HepG2 (cell line): ENCODE measurements around the gene TMEM247. TPM values are rescaled to one million over a fixed set of nuclear protein-coding genes. Genes with fewer than 3 reads are reported as not detected.

ENCODE experiments used
- ATAC-seq: fragments of 200-7000 bp; cut with Tn5 transposase; 3 replicates; pipeline ENCODE4 v1.9.1; 2020; ENCODE audit warnings: mild to moderate bottlenecking, moderate library complexity
- BruUV-seq: library from RNA; stranded (reverse); fragments of 400-500 nt; replicated peaks from 2 replicates; lab custom pipeline; 2021; lab: Mats Ljungman, UMichigan
- CTCF ChIA-PET: fragments of 300-600 bp; formaldehyde crosslinking; extraction: SDS; loops from one replicate; lab custom pipeline; 2021; ENCODE audit warnings: low total read pairs, inconsistent platforms, low intra/inter-chr PET ratio; lab: Yijun Ruan, JAX
- POLR2A ChIA-PET: fragments of 350-600 bp; sonication (Branson Sonifier 250); formaldehyde crosslinking; loops from one replicate; lab custom pipeline; 2020; ENCODE audit warnings: antibody characterized with exemption, inconsistent platforms; lab: Yijun Ruan, JAX
- DNase-seq: peaks from one replicate; pipeline ENCODE4 v3.0.0-alpha.2; 2015; ENCODE audit warnings: low spot score
- FAIRE-seq: peaks from 3 replicates; lab custom pipeline; 2011; peaks lifted over from hg19 to GRCh38; lab: Jason Lieb, UNC
- H2AFZ ChIP-seq: one replicate; pipeline ENCODE4 v1.6.1; 2011; ENCODE audit warnings: low read length, inconsistent platforms
- H3K27ac ChIP-seq: fragments of 300-600 bp; 3 replicates; pipeline ENCODE4 v1.8.0; 2011; ENCODE audit warnings: mixed run types, mild to moderate bottlenecking, mixed read lengths, low read length, inconsistent platforms; ENCODE audit not compliant: insufficient read depth; ENCODE audit errors: extremely low read length
- H3K27me3 ChIP-seq, 2 experiments: fragments of 200-600 bp in 1 of 2; 2 replicates in 1 of 2; 3 replicates in 1 of 2; pipeline versions ENCODE4 v1.6.0 to v1.8.0; 2011; ENCODE audit warnings: low read length in 2 of 2, mild to moderate bottlenecking in 2 of 2, moderate library complexity in 2 of 2, inconsistent platforms in 1 of 2; ENCODE audit not compliant: insufficient read depth in 2 of 2, control insufficient read depth in 1 of 2
- H3K36me3 ChIP-seq, 2 experiments: fragments of 200-600 bp in 1 of 2; replicated peaks in 1 of 2; 2 replicates in 1 of 2; 3 replicates in 1 of 2; pipeline versions ENCODE4 v1.5.1 to v1.8.0; 2011; ENCODE audit warnings: low read length in 2 of 2, inconsistent platforms in 1 of 2; ENCODE audit not compliant: insufficient read depth in 2 of 2, control insufficient read depth in 1 of 2
- H3K4me1 ChIP-seq: 2 replicates; pipeline ENCODE4 v1.5.1; 2012; ENCODE audit warnings: low read length, inconsistent platforms; ENCODE audit not compliant: insufficient read depth
- H3K4me2 ChIP-seq: 2 replicates; pipeline ENCODE4 v1.6.0; 2011; ENCODE audit warnings: low read depth, low read length, inconsistent platforms
- H3K4me3 ChIP-seq, 3 experiments: fragments of 200-600 bp in 1 of 3; sonication (generic), shearing (Covaris generic) in 1 of 3; replicated peaks in 1 of 3; 2 replicates each; pipeline ENCODE4 v1.5.1; 2011 to 2016; ENCODE audit warnings: low read length in 3 of 3, inconsistent platforms in 2 of 3, low read depth in 2 of 3, mild to moderate bottlenecking in 2 of 3, control low read depth in 1 of 3, mixed read lengths in 1 of 3; ENCODE audit not compliant: insufficient read depth in 1 of 3
- H3K79me2 ChIP-seq: one replicate; pipeline ENCODE4 v1.6.1; 2011; ENCODE audit warnings: low read length, inconsistent platforms; ENCODE audit not compliant: insufficient read depth
- H3K9ac ChIP-seq: 2 replicates; pipeline ENCODE4 v1.6.0; 2011; ENCODE audit warnings: mild to moderate bottlenecking, low read depth, low read length, inconsistent platforms; ENCODE audit not compliant: insufficient read depth
- H3K9me3 ChIP-seq: 2 replicates; pipeline ENCODE4 v1.5.1; 2012; ENCODE audit warnings: mild to moderate bottlenecking, low read length
- H4K20me1 ChIP-seq: 2 replicates; pipeline ENCODE4 v1.6.0; 2011; ENCODE audit warnings: inconsistent platforms, mild to moderate bottlenecking, low read length, moderate library complexity; ENCODE audit not compliant: insufficient read depth
- HNF4G ChIP-seq, 2 experiments: sonication (generic) in 1 of 2; formaldehyde crosslinking in 1 of 2; IDR thresholded peaks; 2 replicates each; pipeline versions ENCODE4 v1.4.0 to v1.6.1; 2011 to 2020; ENCODE audit warnings: borderline replicate concordance in 2 of 2, low read depth in 2 of 2, mild to moderate bottlenecking in 2 of 2, low read length in 1 of 2, missing genetic modification reagents in 1 of 2, moderate library complexity in 1 of 2
- KMT2B ChIP-seq: IDR thresholded peaks from 2 replicates; pipeline ENCODE4 v1.6.1; 2016; ENCODE audit warnings: missing genetic modification reagents, missing compliant biosample characterization
- MIER2 ChIP-seq: IDR thresholded peaks from 2 replicates; pipeline ENCODE4 v1.6.1; 2016; ENCODE audit warnings: missing biosample characterization, missing genetic modification reagents
- MTF2 ChIP-seq: sonication (generic); formaldehyde crosslinking; IDR thresholded peaks from 2 replicates; pipeline ENCODE4 v1.5.0; 2020; ENCODE audit warnings: missing genetic modification reagents, borderline replicate concordance
- NFYC ChIP-seq: IDR thresholded peaks from 2 replicates; pipeline ENCODE4 v1.6.1; 2016; ENCODE audit warnings: missing genetic modification reagents, missing compliant biosample characterization
- RELA ChIP-seq: sonication (generic); formaldehyde crosslinking; IDR thresholded peaks from 2 replicates; pipeline ENCODE4 v1.4.0; 2020; ENCODE audit warnings: missing genetic modification reagents
- SATB2 ChIP-seq: sonication (generic); formaldehyde crosslinking; IDR thresholded peaks from 2 replicates; pipeline ENCODE4 v1.5.0; 2020; ENCODE audit warnings: missing genetic modification reagents
- SRSF9 ChIP-seq: fragments of 200-400 bp; formaldehyde crosslinking; IDR thresholded peaks from 2 replicates; pipeline ENCODE4 v1.6.1; 2018; ENCODE audit warnings: borderline replicate concordance, mild to moderate bottlenecking, low read depth, low read length; ENCODE audit not compliant: insufficient read depth, poor library complexity, severe bottlenecking
- TEAD2 ChIP-seq: sonication (generic); formaldehyde crosslinking; IDR thresholded peaks from 2 replicates; pipeline ENCODE4 v1.9.0; 2021; ENCODE audit warnings: missing genetic modification reagents
- YEATS4 ChIP-seq: sonication (generic); formaldehyde crosslinking; IDR thresholded peaks from 2 replicates; pipeline ENCODE4 v1.4.0; 2020; ENCODE audit warnings: missing genetic modification reagents, borderline replicate concordance
- ZNF10 ChIP-seq: sonication (generic); formaldehyde crosslinking; IDR thresholded peaks from 2 replicates; pipeline ENCODE4 v1.4.0; 2020; ENCODE audit warnings: mild to moderate bottlenecking, low read depth, missing genetic modification reagents, borderline replicate concordance
- ZNF256 ChIP-seq: sonication (generic); formaldehyde crosslinking; conservative IDR thresholded peaks from 2 replicates; pipeline ENCODE4 v1.4.0; 2020; ENCODE audit warnings: missing genetic modification reagents
- ZNF317 ChIP-seq: sonication (generic); formaldehyde crosslinking; IDR thresholded peaks from 2 replicates; pipeline ENCODE4 v1.5.0; 2020; ENCODE audit warnings: mild to moderate bottlenecking, missing genetic modification reagents
- ZNF383 ChIP-seq: sonication (generic); formaldehyde crosslinking; IDR thresholded peaks from 2 replicates; pipeline ENCODE4 v1.4.0; 2020; ENCODE audit warnings: missing genetic modification reagents, mild to moderate bottlenecking, borderline replicate concordance
- WGBS: methylation state at CpG from one replicate; pipeline ENCODE4 v1.1.6; 2017; ENCODE audit warnings: low lambda C conversion rate; 5-methylcytosine and 5-hydroxymethylcytosine counted together
- in situ Hi-C: cut with HindIII; loops from 2 replicates; pipeline ENCODE4 v1.10.0; 2017; ENCODE audit warnings: low pct_unique_long_range_greater_than_20kb; ENCODE audit not compliant: extremely low pct_ligation_motif_present
- intact Hi-C: fragments of 100-400 bp; cut with micrococcal nuclease; formaldehyde crosslinking; loops from one replicate; pipeline ENCODE4 v1.10.0; 2022; ENCODE audit not compliant: unreplicated experiment
- polyA plus RNA-seq, 8 experiments: library from polyadenylated mRNA; depleted of rRNA in 3 of 8; stranded (reverse) in 7 of 8; unstranded in 1 of 8; fragments of >200 nt; fragmentation: Illumina TruSeq in 4 of 8; extraction: Trizol in 4 of 8; gene quantifications; 2 replicates each; pipeline versions ENCODE4 v1.2.1 to v1.2.3, GENCODE V29; 2011 to 2016; ENCODE audit warnings: low read depth in 4 of 8, missing spikeins in 1 of 8, mixed read lengths in 1 of 8; ENCODE audit not compliant: insufficient read depth in 1 of 8
- total RNA-seq, 5 experiments: library from RNA; depleted of rRNA; stranded (reverse); fragments of >200 nt; fragmentation: Illumina TruSeq; extraction: Trizol; gene quantifications; 2 replicates each; pipeline ENCODE4 v1.2.3, GENCODE V29; 2016; ENCODE audit warnings: low read depth in 1 of 5
- TF ChIP-seq, protein P1 (sequence below): sonication (generic); formaldehyde crosslinking; IDR thresholded peaks from 2 replicates; pipeline ENCODE4 v1.8.0; 2022; ENCODE audit warnings: missing genetic modification reagents, low read depth, mild to moderate bottlenecking, borderline replicate concordance
- TF ChIP-seq, protein P2 (sequence below): IDR thresholded peaks from 2 replicates; pipeline ENCODE4 v1.6.1; 2016; ENCODE audit warnings: missing compliant biosample characterization, missing genetic modification reagents, borderline replicate concordance
- TF ChIP-seq, protein P3 (sequence below): fragments of 450-650 bp; IDR thresholded peaks from 2 replicates; pipeline ENCODE4 v1.6.1; 2017; ENCODE audit warnings: mild to moderate bottlenecking

Gene TMEM247
- total and polyA plus RNA-seq, 2 of the 13 experiments (the other 11 are each of a cell fraction or from before 2014, with no cell fraction given), result not detected

DNA sequence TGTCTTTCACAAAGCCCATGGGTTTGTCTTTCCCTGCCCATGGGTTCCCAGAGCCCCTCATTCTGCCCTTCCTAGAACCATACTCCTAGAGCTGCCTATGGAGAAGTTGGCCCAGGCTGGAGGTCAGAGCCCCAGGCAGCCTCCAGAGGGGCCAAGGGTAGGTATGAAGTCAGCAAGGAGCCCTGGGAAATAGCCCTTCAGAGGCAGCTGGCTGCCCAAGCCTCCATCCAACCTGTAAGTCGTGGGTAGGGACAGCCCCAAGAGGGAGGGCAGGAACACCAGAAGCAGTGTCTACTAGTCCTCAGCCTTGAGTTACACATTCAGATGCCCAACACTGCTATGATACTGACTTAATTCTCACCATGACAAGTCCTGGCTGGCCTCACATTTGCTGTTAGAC lies 49.5 kb downstream of the TMEM247 start:
- no TSS peak for BruUV-seq
- Histone ChIP-seq H3K27me3 (peaks cover 0 to 2% of the 10 kb centered on the region in 2 experiments; a peak in 1 of 5 replicates), H3K9me3 (no peaks in the 10 kb centered on the region), H3K79me2 (no peaks in the 10 kb centered on the region), H3K36me3 (no peaks in the 10 kb centered on the region), H2AFZ (no peak overlapping the region), H3K27ac (no peak overlapping the region), H3K4me2 (no peak overlapping the region), H3K4me1 (no peaks in the 10 kb centered on the region), H4K20me1 (no peaks in the 10 kb centered on the region), H3K4me3 (no peak overlapping the region), H3K9ac (no peak overlapping the region)
- ATAC-seq (no peak), FAIRE-seq (no peak), DNase-seq (no peak)
- ChIA-PET POLR2A (no interaction called here), CTCF (no interaction called here)
- in situ Hi-C loops, result no loop called here
- no peak for TF ChIP-seq RELA (CRISPR knock-in tag)
- TF ChIP-seq MIER2 (CRISPR knock-in tag), result no peak
- no peak for TF ChIP-seq NFYC (CRISPR knock-in tag)
- no peak for TF ChIP-seq KMT2B
- no peak for TF ChIP-seq MTF2 (CRISPR knock-in tag)
- TF ChIP-seq, protein P1, sequence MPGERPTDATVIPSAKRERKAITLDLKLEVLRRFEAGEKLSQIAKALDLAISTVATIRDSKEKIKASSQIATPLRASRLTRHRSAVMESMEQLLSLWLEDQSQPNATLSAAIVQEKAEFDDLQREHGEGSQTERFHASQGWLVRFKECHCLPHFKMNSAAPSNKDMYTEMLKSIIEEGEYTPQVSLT, result no peak
- no peak for TF ChIP-seq SRSF9
- TF ChIP-seq, protein P2, sequence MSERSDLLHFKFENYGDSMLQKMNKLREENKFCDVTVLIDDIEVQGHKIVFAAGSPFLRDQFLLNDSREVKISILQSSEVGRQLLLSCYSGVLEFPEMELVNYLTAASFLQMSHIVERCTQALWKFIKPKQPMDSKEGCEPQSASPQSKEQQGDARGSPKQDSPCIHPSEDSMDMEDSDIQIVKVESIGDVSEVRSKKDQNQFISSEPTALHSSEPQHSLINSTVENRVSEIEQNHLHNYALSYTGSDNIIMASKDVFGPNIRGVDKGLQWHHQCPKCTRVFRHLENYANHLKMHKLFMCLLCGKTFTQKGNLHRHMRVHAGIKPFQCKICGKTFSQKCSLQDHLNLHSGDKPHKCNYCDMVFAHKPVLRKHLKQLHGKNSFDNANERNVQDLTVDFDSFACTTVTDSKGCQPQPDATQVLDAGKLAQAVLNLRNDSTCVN (CRISPR knock-in tag), result no peak
- no peak for TF ChIP-seq SATB2
- no peak for TF ChIP-seq ZNF256
- TF ChIP-seq YEATS4, result no peak
- TF ChIP-seq ZNF383, result no peak
- no peak for TF ChIP-seq ZNF317 (CRISPR knock-in tag)
- no peak for TF ChIP-seq ZNF10 (CRISPR knock-in tag)
- TF ChIP-seq HNF4G (IDR thresholded peaks at IDR 0.05; ENCODE audit: borderline replicate concordance, low read depth, low read length), result no peak
- TF ChIP-seq HNF4G (CRISPR knock-in tag; IDR thresholded peaks at IDR 0.05; ENCODE audit: borderline replicate concordance, low read depth), result no peak
- no peak for TF ChIP-seq TEAD2
- TF ChIP-seq, protein P3, sequence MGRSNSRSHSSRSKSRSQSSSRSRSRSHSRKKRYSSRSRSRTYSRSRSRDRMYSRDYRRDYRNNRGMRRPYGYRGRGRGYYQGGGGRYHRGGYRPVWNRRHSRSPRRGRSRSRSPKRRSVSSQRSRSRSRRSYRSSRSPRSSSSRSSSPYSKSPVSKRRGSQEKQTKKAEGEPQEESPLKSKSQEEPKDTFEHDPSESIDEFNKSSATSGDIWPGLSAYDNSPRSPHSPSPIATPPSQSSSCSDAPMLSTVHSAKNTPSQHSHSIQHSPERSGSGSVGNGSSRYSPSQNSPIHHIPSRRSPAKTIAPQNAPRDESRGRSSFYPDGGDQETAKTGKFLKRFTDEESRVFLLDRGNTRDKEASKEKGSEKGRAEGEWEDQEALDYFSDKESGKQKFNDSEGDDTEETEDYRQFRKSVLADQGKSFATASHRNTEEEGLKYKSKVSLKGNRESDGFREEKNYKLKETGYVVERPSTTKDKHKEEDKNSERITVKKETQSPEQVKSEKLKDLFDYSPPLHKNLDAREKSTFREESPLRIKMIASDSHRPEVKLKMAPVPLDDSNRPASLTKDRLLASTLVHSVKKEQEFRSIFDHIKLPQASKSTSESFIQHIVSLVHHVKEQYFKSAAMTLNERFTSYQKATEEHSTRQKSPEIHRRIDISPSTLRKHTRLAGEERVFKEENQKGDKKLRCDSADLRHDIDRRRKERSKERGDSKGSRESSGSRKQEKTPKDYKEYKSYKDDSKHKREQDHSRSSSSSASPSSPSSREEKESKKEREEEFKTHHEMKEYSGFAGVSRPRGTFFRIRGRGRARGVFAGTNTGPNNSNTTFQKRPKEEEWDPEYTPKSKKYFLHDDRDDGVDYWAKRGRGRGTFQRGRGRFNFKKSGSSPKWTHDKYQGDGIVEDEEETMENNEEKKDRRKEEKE, result no peak
- WGBS, result 0% methylated on average over 1 of the region's 1 CpG
- intact Hi-C loops, result no loop called here
